ENCODE data around the gene PGGT1B.

The PGGT1B gene

GRCh38 chr5:115246361-115246991, 16.2 kb downstream of the PGGT1B start:
- Histone ChIP-seq H3K79me2 (ENCODE audit: low read length) (no peaks in the 10 kb centered on the region; the same call in none of the 2 replicates), H3K36me3 (replicated peaks; ENCODE audit: low read depth, low read length) (peaks cover 11% of the 10 kb centered on the region), H2AFZ (ENCODE audit: low read depth, low read length) (no peak overlapping the region), H4K20me1 (ENCODE audit: insufficient read depth, low read length) (0 out of 2 replicates have a peak, but pooled peaks cover 5% of the 10 kb centered on the region), H3K9me3 (ENCODE audit: insufficient read depth, low read length) (no peaks in the 10 kb centered on the region), H3K4me2 (ENCODE audit: low read length) (no peak overlapping the region), H3K9ac (ENCODE audit: low read length) (no peak overlapping the region), H3K4me3 (ENCODE audit: low read length) (no peak overlapping the region), H3K27me3 (ENCODE audit: low read depth, low read length) (no peaks in the 10 kb centered on the region), H3K27ac (ENCODE audit: low read length) (no peak overlapping the region), H3K4me1 (ENCODE audit: low read length) (peaks cover 25% of the 10 kb centered on the region)
- TF ChIP-seq, protein P1, sequence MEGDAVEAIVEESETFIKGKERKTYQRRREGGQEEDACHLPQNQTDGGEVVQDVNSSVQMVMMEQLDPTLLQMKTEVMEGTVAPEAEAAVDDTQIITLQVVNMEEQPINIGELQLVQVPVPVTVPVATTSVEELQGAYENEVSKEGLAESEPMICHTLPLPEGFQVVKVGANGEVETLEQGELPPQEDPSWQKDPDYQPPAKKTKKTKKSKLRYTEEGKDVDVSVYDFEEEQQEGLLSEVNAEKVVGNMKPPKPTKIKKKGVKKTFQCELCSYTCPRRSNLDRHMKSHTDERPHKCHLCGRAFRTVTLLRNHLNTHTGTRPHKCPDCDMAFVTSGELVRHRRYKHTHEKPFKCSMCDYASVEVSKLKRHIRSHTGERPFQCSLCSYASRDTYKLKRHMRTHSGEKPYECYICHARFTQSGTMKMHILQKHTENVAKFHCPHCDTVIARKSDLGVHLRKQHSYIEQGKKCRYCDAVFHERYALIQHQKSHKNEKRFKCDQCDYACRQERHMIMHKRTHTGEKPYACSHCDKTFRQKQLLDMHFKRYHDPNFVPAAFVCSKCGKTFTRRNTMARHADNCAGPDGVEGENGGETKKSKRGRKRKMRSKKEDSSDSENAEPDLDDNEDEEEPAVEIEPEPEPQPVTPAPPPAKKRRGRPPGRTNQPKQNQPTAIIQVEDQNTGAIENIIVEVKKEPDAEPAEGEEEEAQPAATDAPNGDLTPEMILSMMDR (IDR thresholded peaks at IDR 0.05; ENCODE audit: low read depth, low read length), result peak; percentile 63
- TF ChIP-seq EZH2phosphoT487 (IDR thresholded peaks at IDR 0.05; ENCODE audit: low read depth), result no peak

DNA sequence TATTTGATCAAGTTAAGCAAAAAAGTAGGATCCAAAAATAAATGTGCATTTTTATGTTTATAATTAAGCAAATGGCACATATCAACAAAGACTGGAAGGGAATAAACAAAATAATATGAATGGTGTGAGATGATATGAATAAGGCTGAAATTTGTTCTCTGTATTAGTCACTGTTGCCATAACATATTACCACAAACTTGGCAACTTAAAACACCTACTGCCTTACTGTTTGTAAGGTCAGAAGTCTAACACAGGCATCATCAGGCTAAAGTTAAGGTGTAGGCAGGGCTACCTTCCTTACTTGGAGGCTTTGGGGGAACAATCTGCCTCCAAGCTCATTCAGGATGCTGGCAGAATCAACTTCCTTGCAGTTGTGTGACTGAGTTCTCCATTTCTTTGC, 19.3 kb downstream of the PGGT1B start:
- no peak for TF ChIP-seq EZH2phosphoT487 (IDR thresholded peaks at IDR 0.05; ENCODE audit: low read depth)
- TF ChIP-seq, protein P1 (IDR thresholded peaks at IDR 0.05; ENCODE audit: low read depth, low read length), result no peak
- Histone ChIP-seq H3K27ac (ENCODE audit: low read length) (no peak overlapping the region), H4K20me1 (ENCODE audit: insufficient read depth, low read length) (0 out of 2 replicates have a peak, but pooled peaks cover 5% of the 10 kb centered on the region), H3K27me3 (ENCODE audit: low read depth, low read length) (no peaks in the 10 kb centered on the region), H3K4me3 (ENCODE audit: low read length) (no peak overlapping the region), H3K79me2 (ENCODE audit: low read length) (no peaks in the 10 kb centered on the region; the same call in 1 of the 2 replicates), H2AFZ (ENCODE audit: low read depth, low read length) (no peak overlapping the region), H3K36me3 (replicated peaks; ENCODE audit: low read depth, low read length) (peaks cover 14% of the 10 kb centered on the region), H3K9ac (ENCODE audit: low read length) (no peak overlapping the region), H3K4me1 (ENCODE audit: low read length) (peaks cover 22% of the 10 kb centered on the region), H3K4me2 (ENCODE audit: low read length) (no peak overlapping the region), H3K9me3 (ENCODE audit: insufficient read depth, low read length) (no peaks in the 10 kb centered on the region)

DNA sequence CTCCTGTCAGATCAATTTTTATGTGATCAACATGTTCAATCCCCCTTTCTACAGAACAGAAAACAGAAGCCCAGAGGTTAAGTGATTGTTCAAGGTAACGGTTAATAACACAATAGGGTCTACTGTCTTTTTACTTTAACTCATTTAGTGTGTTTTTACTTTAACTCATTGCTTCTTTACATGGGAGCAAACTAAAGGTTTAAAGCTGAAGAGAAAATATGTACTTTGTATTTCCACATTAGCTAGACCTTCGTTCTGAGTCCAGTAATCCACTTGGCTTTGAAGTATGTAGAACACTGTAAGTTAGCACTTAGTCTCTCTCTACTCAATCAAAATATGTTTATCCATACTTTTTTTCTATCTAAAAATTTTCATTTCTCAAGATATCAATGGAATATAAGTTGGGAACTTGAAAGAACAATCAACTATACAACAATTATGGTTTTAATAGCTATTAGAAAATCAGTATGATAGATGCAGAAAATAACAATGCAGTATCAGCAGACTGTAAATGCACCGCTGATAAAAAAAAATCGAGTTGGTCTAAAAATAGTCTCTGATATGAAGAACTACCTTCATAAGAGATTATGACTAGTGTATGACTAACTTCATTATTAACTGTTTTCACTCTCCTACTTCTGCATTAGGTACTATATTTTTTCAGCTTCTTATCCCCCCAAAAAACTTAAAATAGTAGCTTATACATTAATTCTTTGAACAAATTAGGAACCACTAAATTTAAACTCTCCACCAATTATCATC, 20.6 kb downstream of the PGGT1B start:
- H3K4me3 ChIP-seq (ENCODE audit: low read length), result no peak overlapping the region
- H3K36me3 ChIP-seq (replicated peaks; ENCODE audit: low read depth, low read length), result peaks cover 13% of the 10 kb centered on the region
- no peak overlapping the region for H3K27ac ChIP-seq (ENCODE audit: low read length)
- H3K9me3 ChIP-seq (ENCODE audit: insufficient read depth, low read length), result no peaks in the 10 kb centered on the region
- H2AFZ ChIP-seq (ENCODE audit: low read depth, low read length), result no peak overlapping the region
- no peak for TF ChIP-seq EZH2phosphoT487 (IDR thresholded peaks at IDR 0.05; ENCODE audit: low read depth)
- TF ChIP-seq, protein P1 (IDR thresholded peaks at IDR 0.05; ENCODE audit: low read depth, low read length), result no peak
- H3K27me3 ChIP-seq (ENCODE audit: low read depth, low read length), result no peaks in the 10 kb centered on the region
- no peaks in the 10 kb centered on the region; the same call in 1 of the 2 replicates for H3K79me2 ChIP-seq (ENCODE audit: low read length)
- no peak overlapping the region for H3K4me2 ChIP-seq (ENCODE audit: low read length)
- peaks cover 16% of the 10 kb centered on the region for H3K4me1 ChIP-seq (ENCODE audit: low read length)
- H3K9ac ChIP-seq (ENCODE audit: low read length), result no peak overlapping the region
- H4K20me1 ChIP-seq (ENCODE audit: insufficient read depth, low read length), result 0 out of 2 replicates have a peak, but pooled peaks cover 5% of the 10 kb centered on the region

- no peak overlapping the region for H3K4me2 ChIP-seq (ENCODE audit: low read length)
- peaks cover 6% of the 10 kb centered on the region for H3K4me1 ChIP-seq (ENCODE audit: low read length)
- peaks cover 13% of the 10 kb centered on the region for H3K36me3 ChIP-seq (replicated peaks; ENCODE audit: low read depth, low read length)
- H3K79me2 ChIP-seq (ENCODE audit: low read length), result no peaks in the 10 kb centered on the region
- no peaks in the 10 kb centered on the region for H3K9me3 ChIP-seq (ENCODE audit: insufficient read depth, low read length)
- H4K20me1 ChIP-seq (ENCODE audit: insufficient read depth, low read length), result no peaks in the 10 kb centered on the region
- no peak overlapping the region for H3K9ac ChIP-seq (ENCODE audit: low read length)
- H3K4me3 ChIP-seq (ENCODE audit: low read length), result no peak overlapping the region
- H3K27me3 ChIP-seq (ENCODE audit: low read depth, low read length), result no peaks in the 10 kb centered on the region
- TF ChIP-seq, protein P1 (IDR thresholded peaks at IDR 0.05; ENCODE audit: low read depth, low read length), result no peak
- TF ChIP-seq EZH2phosphoT487 (IDR thresholded peaks at IDR 0.05; ENCODE audit: low read depth), result no peak
- no peak overlapping the region for H2AFZ ChIP-seq (ENCODE audit: low read depth, low read length)
- H3K27ac ChIP-seq (ENCODE audit: low read length), result no peak overlapping the region
Measured at GRCh38 chr5:115237066-115237465, 25.6 kb downstream of the PGGT1B start.

All from OCI-LY3 (cell line).